ENCODE measurements around the gene SLC22A23. TPM values are rescaled to one million over a fixed set of nuclear protein-coding genes. Genes with fewer than 3 reads are reported as not detected.

The SLC22A23 gene
- total RNA-seq, 4 donors from 2014 or later, result 6.6 to 25.0 (median 14.6) TPM

- H3K4me1 ChIP-seq, result peaks cover 8 to 28% of the 10 kb centered on the region in 2 donors
- no peak overlapping the region for H3K4me3 ChIP-seq
- no peaks in the 10 kb centered on the region for H3K9me3 ChIP-seq
- intact Hi-C loops (cut with DNase I; ENCODE audit: low total_unique reads) (no loop called here), in situ Hi-C loops (cut with MboI; ENCODE audit: low sequenced_read_pairs in 4 of 4) (no loop called here)
- H3K36me3 ChIP-seq, result no peaks in the 10 kb centered on the region
- DNase-seq, result no peak
- H3K27me3 ChIP-seq, result no peaks in the 10 kb centered on the region
- no peak overlapping the region for H3K27ac ChIP-seq
- no peak for ATAC-seq
- TF ChIP-seq CTCF (IDR thresholded peaks at IDR 0.05 in 4 of 5, conservative IDR thresholded peaks at IDR 0.05 in 1 of 5) (no peak), POLR2A (IDR thresholded peaks at IDR 0.05) (no peak)
These were observed 135.8 kb downstream of the SLC22A23 start for GRCh38 chr6:3321042-3321441.

- no peaks in the 10 kb centered on the region for H3K9me3 ChIP-seq
- no peak overlapping the region for H3K4me3 ChIP-seq
- H3K27ac ChIP-seq, result no peak overlapping the region
- intact Hi-C loops (cut with DNase I; ENCODE audit: low total_unique reads), result no loop called here
- no peak for DNase-seq
- no peaks in the 10 kb centered on the region for H3K27me3 ChIP-seq
- no peak for ATAC-seq
- in situ Hi-C loops (cut with MboI; ENCODE audit: low sequenced_read_pairs in 4 of 4), result no loop called here
- H3K36me3 ChIP-seq, result no peaks in the 10 kb centered on the region
- TF ChIP-seq CTCF (IDR thresholded peaks at IDR 0.05 in 4 of 5, conservative IDR thresholded peaks at IDR 0.05 in 1 of 5), result no peak
- TF ChIP-seq POLR2A (IDR thresholded peaks at IDR 0.05), result no peak
- H3K4me1 ChIP-seq, result peaks cover 8 to 26% of the 10 kb centered on the region in 2 donors
These were observed 136.5 kb downstream of the SLC22A23 start for GRCh38 chr6:3320238-3320811.

GRCh38 chr6:3319610-3320200 lies 137.1 kb downstream of the SLC22A23 start:
- intact Hi-C loops (cut with DNase I; ENCODE audit: low total_unique reads), result no loop called here
- TF ChIP-seq POLR2A (IDR thresholded peaks at IDR 0.05), result no peak
- TF ChIP-seq CTCF (IDR thresholded peaks at IDR 0.05 in 4 of 5, conservative IDR thresholded peaks at IDR 0.05 in 1 of 5), result no peak
- no peaks in the 10 kb centered on the region for H3K9me3 ChIP-seq
- in situ Hi-C loops (cut with MboI; ENCODE audit: low sequenced_read_pairs in 4 of 4), result no loop called here
- peaks cover 8 to 21% of the 10 kb centered on the region in 2 donors for H3K4me1 ChIP-seq
- H3K27me3 ChIP-seq, result no peaks in the 10 kb centered on the region
- no peaks in the 10 kb centered on the region for H3K36me3 ChIP-seq
- H3K27ac ChIP-seq, result no peak overlapping the region
- DNase-seq, result no peak
- peak in 1 of 2 donors; percentile 51 for ATAC-seq
- no peak overlapping the region for H3K4me3 ChIP-seq

GRCh38 chr6:3318821-3319540 lies 137.9 kb downstream of the SLC22A23 start:
- H3K9me3 ChIP-seq, result no peaks in the 10 kb centered on the region
- TF ChIP-seq POLR2A (IDR thresholded peaks at IDR 0.05) (no peak), CTCF (IDR thresholded peaks at IDR 0.05 in 4 of 5, conservative IDR thresholded peaks at IDR 0.05 in 1 of 5) (no peak)
- H3K4me1 ChIP-seq, result peaks cover 8 to 17% of the 10 kb centered on the region in 2 donors
- H3K36me3 ChIP-seq, result no peaks in the 10 kb centered on the region
- H3K27me3 ChIP-seq, result no peaks in the 10 kb centered on the region
- no peak for ATAC-seq
- in situ Hi-C loops (cut with MboI; ENCODE audit: low sequenced_read_pairs in 4 of 4) (no loop called here), intact Hi-C loops (cut with DNase I; ENCODE audit: low total_unique reads) (no loop called here)
- H3K27ac ChIP-seq, result no peak overlapping the region
- DNase-seq, result no peak
- no peak overlapping the region for H3K4me3 ChIP-seq

Measured in gastrocnemius medialis (tissue), 4 donors.